NCI-H2196 treated with DMSO at 0.1 percent for 48 hours (cell line): Measurements from ENCODE around the gene WBP1.
A peak's percentile ranks its signal among the peaks of the same experiment; 100 is the strongest.
"Not testable (repeated sequence)": the region's sequence is repeated elsewhere in the genome, so short reads cannot be mapped to it uniquely, and the experiment has no call there.

ENCODE experiments used
- DNase-seq: peaks from one replicate; lab custom pipeline; 2025; ENCODE audit not compliant: unreplicated experiment; lab: John Stamatoyannopoulos, UW

WBP1 gene

GRCh38 chr2:74448771-74449170, 9.5 kb upstream of the WBP1 start:
- no peak for DNase-seq

GRCh38 chr2:74450570-74451190, 7.6 kb upstream of the WBP1 start:
- DNase-seq: no peak

DNA sequence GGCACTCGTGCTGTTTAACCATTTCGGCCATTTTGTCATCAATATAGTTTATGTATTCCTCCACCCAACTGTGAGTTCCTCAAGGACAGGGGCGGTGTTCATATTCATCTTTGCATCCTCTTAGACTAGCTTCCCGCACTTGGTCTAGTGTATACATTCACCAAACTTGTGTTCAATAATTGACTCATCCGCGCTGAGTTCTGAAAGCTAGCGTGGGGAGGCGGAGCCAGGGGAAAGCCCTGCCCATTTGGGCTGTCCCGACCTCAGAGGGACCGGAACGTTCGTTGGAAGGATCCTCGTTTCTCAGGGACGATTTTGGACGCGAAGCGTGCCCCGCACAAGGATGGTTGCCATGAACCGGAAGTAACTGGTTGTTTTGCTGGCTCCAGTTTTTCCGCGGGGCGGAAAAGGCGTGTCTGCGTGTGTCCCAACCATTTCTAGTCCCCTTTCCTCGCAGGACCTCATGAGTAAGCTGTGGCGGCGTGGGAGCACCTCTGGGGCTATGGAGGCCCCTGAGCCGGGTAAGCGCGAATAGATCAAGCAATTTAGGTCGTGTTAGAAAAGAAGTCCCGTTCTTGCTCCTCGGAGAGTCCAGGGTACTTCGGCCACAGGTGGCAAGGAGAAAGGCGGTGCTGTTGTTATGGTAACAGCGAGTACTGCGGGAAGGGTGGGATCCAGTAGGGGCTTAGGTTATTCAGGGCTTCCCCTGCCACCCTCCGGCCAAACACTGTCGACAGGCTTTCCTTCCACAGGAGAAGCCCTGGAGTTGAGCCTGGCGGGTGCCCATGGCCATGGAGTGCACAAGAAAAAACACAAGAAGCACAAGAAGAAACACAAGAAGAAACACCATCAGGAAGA, 3.4 kb upstream of the WBP1 start, which contains the start of gene INO80B:
Gene INO80B (plus strand): TSS at position 434 of the 858 bp plus-strand sequence. CDS start 30 bp downstream, at position 464.
- peak; percentile 69 for DNase-seq

GRCh38 chr2:74457129-74457548, 1.1 kb upstream of the WBP1 start:
- peak; percentile 21 for DNase-seq

DNA sequence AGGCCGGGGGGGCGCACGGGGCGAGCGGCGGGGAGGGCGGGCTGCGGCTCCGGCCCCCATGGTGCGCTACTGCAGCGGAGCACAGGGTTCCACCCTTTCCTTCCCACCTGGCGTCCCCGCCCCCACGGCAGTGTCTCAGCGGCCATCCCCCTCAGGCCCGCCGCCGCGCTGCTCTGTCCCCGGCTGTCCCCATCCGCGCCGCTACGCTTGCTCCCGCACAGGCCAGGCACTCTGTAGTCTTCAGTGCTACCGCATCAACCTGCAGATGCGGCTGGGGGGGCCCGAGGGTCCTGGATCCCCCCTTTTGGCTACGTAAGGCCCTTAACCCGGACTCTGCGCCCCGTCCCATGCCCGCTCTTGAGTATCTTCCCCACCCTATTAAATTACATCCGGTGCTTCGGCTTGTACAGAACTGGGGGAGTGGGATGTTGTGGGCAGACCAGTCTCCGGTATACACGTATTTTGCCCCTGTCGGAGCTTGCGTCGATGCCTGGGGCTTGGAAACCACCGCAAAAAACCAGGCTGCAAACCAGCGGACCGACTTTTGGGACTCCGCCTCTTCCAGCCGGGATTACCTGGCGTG, 598 bp upstream of the WBP1 start:
- peak; percentile 45 for DNase-seq

GRCh38 chr2:74458938-74459363, 713 bp downstream of the WBP1 start:
- no peak for DNase-seq

DNA sequence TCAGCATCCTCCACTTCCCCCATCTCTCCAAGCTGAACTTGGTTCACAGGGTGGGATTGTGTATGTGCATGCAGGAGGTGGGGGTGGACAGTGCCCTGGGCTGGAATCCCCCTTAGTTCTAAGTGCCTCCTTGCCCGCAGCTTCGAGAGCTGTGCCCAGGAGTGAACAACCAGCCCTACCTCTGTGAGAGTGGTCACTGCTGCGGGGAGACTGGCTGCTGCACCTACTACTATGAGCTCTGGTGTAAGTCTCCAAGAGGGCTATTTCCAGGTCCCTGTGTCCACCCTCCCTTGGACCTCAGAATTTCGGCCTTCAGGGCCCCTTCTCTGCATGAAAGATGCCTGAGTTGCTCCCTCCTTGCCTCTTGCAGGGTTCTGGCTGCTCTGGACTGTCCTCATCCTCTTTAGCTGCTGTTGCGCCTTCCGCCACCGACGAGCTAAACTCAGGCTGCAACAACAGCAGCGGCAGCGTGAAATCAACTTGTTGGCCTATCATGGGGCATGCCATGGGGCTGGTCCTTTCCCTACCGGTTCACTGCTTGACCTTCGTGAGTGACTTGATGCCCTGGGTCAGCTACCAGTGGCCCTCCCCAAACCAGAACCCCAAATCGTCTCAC, 1.4 kb downstream of the WBP1 start:
- DNase-seq: not testable (repeated sequence)

GRCh38 chr2:74460187-74460586, 1.9 kb downstream of the WBP1 start:
- not testable (repeated sequence) for DNase-seq

- DNase-seq: no peak
These were observed 3.2 kb downstream of the WBP1 start for GRCh38 chr2:74461187-74462053.

GRCh38 chr2:74462054-74462785, 4.0 kb downstream of the WBP1 start:
- no peak for DNase-seq

- no peak for DNase-seq
These were observed 4.5 kb downstream of the WBP1 start for GRCh38 chr2:74462786-74463105.

- no peak for DNase-seq
These were observed 6.2 kb downstream of the WBP1 start for GRCh38 chr2:74464406-74464805.

- not testable (repeated sequence) for DNase-seq
These were observed 12.5 kb downstream of the WBP1 start for GRCh38 chr2:74470742-74471141.

- no peak for DNase-seq
These were observed 13.3 kb downstream of the WBP1 start for GRCh38 chr2:74471332-74472065.

- peak; percentile 49 for DNase-seq
These were observed 14.1 kb downstream of the WBP1 start, which contains the start of gene MRPL53 for GRCh38 chr2:74472086-74472944. Gene MRPL53 (minus strand): TSS chr2:74472680. CDS start chr2:74472660, 20 bp downstream.

GRCh38 chr2:74472945-74473258, 14.7 kb downstream of the WBP1 start:
- DNase-seq: no peak

GRCh38 chr2:74474481-74474880, 16.2 kb downstream of the WBP1 start:
- DNase-seq: no peak

DNA sequence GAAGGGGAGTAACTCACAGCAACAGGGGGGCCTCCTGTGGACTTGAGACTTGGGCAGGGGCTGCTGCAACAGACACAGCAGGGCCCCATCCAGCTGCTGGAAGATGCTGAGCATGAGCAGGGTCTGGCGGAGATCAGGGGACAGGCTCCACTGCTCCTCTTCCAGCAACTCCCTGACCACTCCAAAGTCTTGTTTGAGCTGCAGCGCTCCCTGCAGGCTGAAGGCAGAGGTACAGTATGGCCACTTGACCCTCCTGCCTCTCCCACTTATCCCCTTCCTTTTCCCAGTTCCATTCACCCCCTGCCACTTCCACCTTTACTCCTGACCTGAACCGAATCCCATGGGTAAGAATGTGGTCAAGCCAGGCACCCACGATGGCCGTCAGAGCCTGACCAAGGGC, 16.7 kb downstream of the WBP1 start:
- no peak for DNase-seq
